RWPE2 (cell line): ENCODE results near the gene TTYH2.

Source experiments
- ATAC-seq: fragments of 200-7000 bp; cut with Tn5 transposase; 3 replicates; pipeline ENCODE4 v1.9.1; 2021; ENCODE audit warnings: low read depth
- DNase-seq: peaks from one replicate; pipeline ENCODE4 v3.0.0-alpha.2; 2020; ENCODE audit warnings: low spot score
- H3K27ac ChIP-seq: fragments of 450-650 bp; 2 replicates; pipeline ENCODE4 v1.5.1; 2017; ENCODE audit warnings: mild to moderate bottlenecking; ENCODE audit not compliant: poor library complexity, severe bottlenecking
- H3K27me3 ChIP-seq: fragments of 250-450 bp; sonication (Bioruptor Pico); 2 replicates; pipeline ENCODE4 v1.5.1; 2021; ENCODE audit warnings: mild to moderate bottlenecking, moderate library complexity; ENCODE audit not compliant: insufficient read depth, poor library complexity, severe bottlenecking
- H3K36me3 ChIP-seq: fragments of 250-450 bp; sonication (Bioruptor Pico); 2 replicates; pipeline ENCODE4 v1.5.1; 2020; ENCODE audit warnings: low read depth, mild to moderate bottlenecking, moderate library complexity
- H3K4me1 ChIP-seq: fragments of 250-450 bp; sonication (Bioruptor Pico); 2 replicates; pipeline ENCODE4 v1.5.1; 2021; ENCODE audit warnings: mild to moderate bottlenecking, moderate library complexity; ENCODE audit not compliant: insufficient read depth, poor library complexity, severe bottlenecking
- H3K4me3 ChIP-seq: fragments of 250-450 bp; sonication (Bioruptor Pico); 2 replicates; pipeline ENCODE4 v1.5.1; 2021; ENCODE audit warnings: mild to moderate bottlenecking, moderate library complexity; ENCODE audit not compliant: severe bottlenecking
- H3K9me3 ChIP-seq: fragments of 250-450 bp; sonication (Bioruptor Pico); 2 replicates; pipeline ENCODE4 v1.5.1; 2021; ENCODE audit warnings: mild to moderate bottlenecking, moderate library complexity; ENCODE audit not compliant: severe bottlenecking
- CTCF ChIP-seq: fragments of 450-650 bp; IDR thresholded peaks from one replicate; pipeline ENCODE4 v1.5.1; 2017; ENCODE audit warnings: mild to moderate bottlenecking, moderate library complexity; ENCODE audit not compliant: poor library complexity, severe bottlenecking

TTYH2 gene

GRCh38 chr17:74287031-74287602 lies 73.7 kb downstream of the TTYH2 start:
- no peak for ATAC-seq
- Histone ChIP-seq H3K4me3 (no peak overlapping the region), H3K9me3 (no peaks in the 10 kb centered on the region), H3K27me3 (no peaks in the 10 kb centered on the region), H3K36me3 (no peaks in the 10 kb centered on the region), H3K27ac (no peak overlapping the region), H3K4me1 (peaks cover 2% of the 10 kb centered on the region)
- TF ChIP-seq CTCF: no peak
- no peak for DNase-seq

DNA sequence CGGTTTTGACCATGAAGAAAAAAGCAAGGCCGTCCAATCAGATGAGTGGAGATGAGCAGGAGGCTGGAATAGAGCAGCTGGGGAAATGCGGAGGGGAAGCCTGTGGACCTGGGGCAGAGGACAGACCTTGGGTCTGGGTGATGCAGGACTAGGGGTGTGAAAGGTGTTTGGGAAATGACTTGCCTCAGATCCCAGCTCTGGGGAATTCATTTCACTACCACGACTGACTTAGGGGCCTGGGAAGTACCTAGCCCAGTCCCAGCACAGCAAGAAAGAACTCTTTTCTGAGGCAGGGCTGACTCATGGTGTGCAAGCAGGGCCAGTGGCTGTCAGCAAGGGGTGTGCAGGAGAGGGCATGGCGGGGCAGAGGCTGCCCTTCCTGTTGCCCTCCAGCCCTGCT lies 75.4 kb downstream of the TTYH2 start:
- peak; percentile 75 for ATAC-seq
- H3K27me3 ChIP-seq: no peaks in the 10 kb centered on the region

DNA sequence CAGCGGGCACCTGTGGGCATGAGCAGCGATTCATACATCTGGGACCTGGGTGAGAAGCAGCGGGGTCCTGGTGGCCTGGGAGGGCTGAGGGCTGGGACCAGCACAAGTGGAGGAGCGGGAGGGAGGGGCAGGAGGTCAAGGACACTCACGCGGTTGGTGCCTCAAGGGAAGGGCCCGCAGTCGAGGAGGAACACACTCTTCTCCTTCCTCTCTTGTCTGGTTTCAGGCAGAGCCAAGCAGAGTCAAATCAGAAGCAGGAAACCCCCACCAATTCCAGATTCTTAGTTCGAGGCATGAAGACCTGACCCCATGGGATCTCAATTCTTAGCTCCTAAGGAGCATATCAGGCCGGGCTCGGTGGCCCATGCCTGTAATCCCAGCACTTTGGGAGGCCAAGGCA lies 76.3 kb downstream of the TTYH2 start:
- Histone ChIP-seq H3K27me3 (no peaks in the 10 kb centered on the region), H3K4me3 (no peak overlapping the region), H3K36me3 (no peaks in the 10 kb centered on the region), H3K4me1 (no peaks in the 10 kb centered on the region), H3K27ac (no peak overlapping the region), H3K9me3 (no peaks in the 10 kb centered on the region)
- ATAC-seq: no peak
- DNase-seq: no peak
- TF ChIP-seq CTCF: no peak

More for the DNA sequence above, 75.4 kb downstream of the TTYH2 start:
- no peak for TF ChIP-seq CTCF
- no peaks in the 10 kb centered on the region for H3K4me1 ChIP-seq
- DNase-seq: no peak
- no peak overlapping the region for H3K27ac ChIP-seq
- H3K36me3 ChIP-seq: no peaks in the 10 kb centered on the region
- H3K9me3 ChIP-seq: no peaks in the 10 kb centered on the region
- no peak overlapping the region for H3K4me3 ChIP-seq

- DNase-seq: no peak
- no peak overlapping the region for H3K27ac ChIP-seq
Observed at GRCh38 chr17:74290340-74290739, 77.0 kb downstream of the TTYH2 start.

More at GRCh38 chr17:74290340-74290739, 77.0 kb downstream of the TTYH2 start:
- Histone ChIP-seq H3K4me1 (no peaks in the 10 kb centered on the region), H3K9me3 (no peaks in the 10 kb centered on the region), H3K36me3 (no peaks in the 10 kb centered on the region), H3K4me3 (no peak overlapping the region), H3K27me3 (no peaks in the 10 kb centered on the region)
- no peak for TF ChIP-seq CTCF
- ATAC-seq: no peak
